GM12874 (cell line): Measurements from ENCODE around the gene SPDEF.

Experiments used
- CTCF ChIP-seq: IDR thresholded peaks from 2 replicates; pipeline ENCODE4 v1.5.1; 2011; ENCODE audit warnings: low read depth, mild to moderate bottlenecking, control low read depth, low read length, moderate library complexity; ENCODE audit not compliant: insufficient read depth

SPDEF gene

GRCh38 chr6:34514112-34514511, 42.0 kb downstream of the SPDEF start:
- TF ChIP-seq CTCF: no peak

GRCh38 chr6:34513646-34514045, 42.5 kb downstream of the SPDEF start:
- no peak for TF ChIP-seq CTCF

GRCh38 chr6:34512738-34513115, 43.4 kb downstream of the SPDEF start:
- TF ChIP-seq CTCF: no peak

- no peak for TF ChIP-seq CTCF
Measured at GRCh38 chr6:34511915-34512737, 44.0 kb downstream of the SPDEF start.

- TF ChIP-seq CTCF: no peak
Measured at GRCh38 chr6:34511214-34511914, 44.8 kb downstream of the SPDEF start.

GRCh38 chr6:34510299-34510698, 45.8 kb downstream of the SPDEF start:
- TF ChIP-seq CTCF: no peak

GRCh38 chr6:34509782-34510181, 46.3 kb downstream of the SPDEF start:
- no peak for TF ChIP-seq CTCF
